A673 (cell line): ENCODE measurements around the gene QRFP.

Experiments
- CTCF ChIP-seq: fragments of 300-800, 200-600 bp; sonication (generic); conservative IDR thresholded peaks from 2 replicates; pipeline ENCODE4 v1.5.1; 2017; ENCODE audit warnings: low read depth, mild to moderate bottlenecking, antibody characterized with exemption, low read length, moderate library complexity, mixed read lengths
- EZH2 ChIP-seq: fragments of 200-600 bp; sonication (generic); IDR thresholded peaks from 2 replicates; pipeline ENCODE4 v1.6.1; 2017; ENCODE audit warnings: borderline replicate concordance, low read depth, mild to moderate bottlenecking, mixed read lengths, antibody characterized with exemption, low read length; ENCODE audit not compliant: poor library complexity, severe bottlenecking

DNA sequence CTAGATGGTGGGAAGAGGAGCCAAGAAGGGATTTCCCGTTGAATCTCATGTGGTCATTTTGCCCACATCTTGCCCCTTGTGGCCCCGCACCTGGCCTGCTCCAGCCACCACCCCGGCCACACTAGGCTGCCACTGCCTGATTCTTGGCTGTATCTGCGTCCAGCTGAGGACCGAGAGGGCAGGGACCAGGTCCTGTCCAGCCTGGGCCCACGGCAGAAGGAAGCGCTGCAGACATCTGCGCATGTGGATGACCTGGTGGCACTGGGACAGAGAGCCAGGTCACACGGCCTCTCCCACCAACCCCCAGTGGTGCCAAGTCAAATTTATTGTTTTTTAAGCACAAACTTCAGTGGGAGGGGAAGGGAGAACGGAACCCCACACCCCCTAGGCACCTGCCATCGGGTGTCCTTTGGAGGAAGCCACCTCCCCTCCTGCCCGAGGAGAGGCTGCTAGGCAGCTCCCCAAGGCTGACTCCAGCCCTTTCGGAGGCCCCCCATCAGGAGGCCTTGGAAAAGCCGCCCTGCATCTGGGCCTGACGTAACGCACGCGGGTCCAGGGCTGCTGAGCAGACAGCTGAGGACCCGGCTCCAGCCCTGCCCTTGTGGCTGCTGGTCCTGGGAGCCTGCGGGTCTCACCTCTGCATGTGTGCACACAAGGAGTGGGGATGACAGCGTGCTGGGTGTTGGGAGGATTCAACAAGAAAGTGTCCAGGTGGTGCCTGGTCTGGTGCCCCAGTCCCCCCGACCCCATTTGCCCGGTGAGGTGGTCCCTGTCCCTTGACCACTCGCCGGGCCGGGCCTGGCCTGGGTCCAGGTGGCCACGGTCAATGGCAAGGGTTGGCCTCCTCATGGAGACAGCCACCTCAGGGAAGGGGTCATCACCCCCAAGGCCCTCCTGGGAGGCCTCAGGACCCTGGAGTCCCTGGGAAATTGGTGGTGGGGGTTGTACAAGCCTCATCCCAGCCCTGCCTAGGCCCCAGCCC is 5.9 kb upstream of the QRFP start:
- TF ChIP-seq CTCF (no peak), EZH2 (no peak)
